GM12874 (cell line): Measurements from ENCODE around the gene TRABD.
A peak's percentile ranks its signal among the peaks of the same experiment; 100 is the strongest.

ENCODE experiments used
- CTCF ChIP-seq: IDR thresholded peaks from 2 replicates; pipeline ENCODE4 v1.5.1; 2011; ENCODE audit warnings: low read depth, mild to moderate bottlenecking, control low read depth, low read length, moderate library complexity; ENCODE audit not compliant: insufficient read depth

The TRABD gene

DNA sequence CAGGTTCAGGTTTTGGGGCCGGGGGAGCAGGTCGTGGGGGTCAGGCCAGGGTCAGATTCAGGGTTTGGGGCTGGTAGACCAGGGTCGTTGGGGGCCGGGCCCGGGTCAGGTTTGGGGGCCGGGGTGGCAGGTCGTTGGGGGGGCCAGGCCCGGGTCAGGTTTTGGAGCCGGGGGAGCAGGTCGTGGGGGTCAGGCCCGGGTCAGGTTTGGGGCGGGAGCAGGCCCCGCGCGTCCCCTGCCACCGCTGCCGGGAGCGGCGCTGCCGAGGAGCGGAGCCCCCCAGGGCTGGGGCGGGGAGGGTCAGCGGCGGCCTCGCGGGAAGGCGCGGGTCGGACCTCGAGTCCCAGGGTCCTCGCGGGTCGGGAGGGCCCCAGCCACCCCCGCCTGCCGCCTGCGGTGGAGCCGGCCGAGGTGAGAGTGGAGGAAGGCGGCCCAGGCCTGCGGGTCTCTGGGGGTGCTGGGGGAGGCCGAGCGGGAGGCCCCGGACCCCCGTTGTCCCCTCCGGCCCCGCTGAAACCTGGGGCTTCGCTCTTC is 535 bp downstream of the TRABD start:
- TF ChIP-seq CTCF, result no peak

DNA sequence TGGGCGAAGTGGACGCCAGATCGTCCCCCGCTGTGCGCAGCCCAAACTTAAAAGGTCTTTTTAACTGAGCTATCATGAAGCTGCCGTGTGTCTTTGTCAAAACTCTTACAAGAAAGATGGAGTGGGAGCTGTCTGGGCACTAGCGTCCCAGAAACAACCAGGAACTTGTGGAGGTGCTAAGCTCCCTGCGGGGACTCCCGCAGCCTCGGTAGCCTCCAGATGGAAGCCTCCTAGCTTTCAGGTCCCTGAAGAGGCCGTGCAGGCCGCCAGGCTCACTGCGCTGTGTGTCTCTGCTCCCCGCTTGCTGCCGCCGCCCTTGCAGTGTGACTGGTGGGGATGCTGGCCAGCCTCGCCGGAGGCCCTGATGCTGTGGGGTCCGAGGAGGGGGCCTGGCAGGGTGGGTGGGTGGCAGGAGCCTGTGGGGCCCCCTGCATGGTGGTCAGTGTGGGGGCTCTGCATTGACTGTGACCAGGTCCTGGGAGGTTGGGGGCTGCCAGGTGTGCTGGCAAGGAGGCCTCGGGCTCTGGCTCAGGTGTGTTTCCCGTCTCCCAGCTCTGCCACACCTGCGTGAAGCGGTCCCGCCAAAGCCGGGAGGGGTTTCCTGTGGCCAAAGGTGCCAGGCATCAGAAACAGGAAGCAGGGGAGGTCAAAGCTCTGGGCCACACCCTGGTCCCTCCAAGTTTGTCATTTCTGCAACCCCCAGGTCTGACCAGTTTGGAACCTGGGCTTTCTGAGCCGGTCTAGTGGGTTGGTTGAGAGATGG is 1.2 kb downstream of the TRABD start:
- TF ChIP-seq CTCF, result no peak

DNA sequence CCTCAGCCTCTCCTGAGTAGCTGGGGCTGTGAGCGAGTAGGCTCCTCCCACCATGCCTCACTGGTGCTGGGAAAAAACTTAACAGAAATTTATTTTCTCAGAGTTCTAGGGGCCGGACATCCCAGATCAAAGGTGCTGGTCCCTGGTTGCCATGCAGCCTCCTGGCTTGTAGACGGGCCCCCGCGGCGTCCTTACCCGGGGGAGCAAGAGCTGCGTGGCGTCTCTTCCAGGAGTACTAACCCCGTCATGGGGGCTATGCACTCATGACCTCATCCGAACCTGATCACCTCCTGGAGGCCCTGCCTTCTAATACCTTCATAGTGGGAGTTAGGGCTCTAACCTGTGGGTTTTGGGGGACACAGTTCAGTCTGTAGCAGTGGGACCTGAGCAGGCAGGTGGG is 2.6 kb downstream of the TRABD start:
- TF ChIP-seq CTCF, result no peak

GRCh38 chr22:50189184-50189848 is 3.6 kb downstream of the TRABD start:
- no peak for TF ChIP-seq CTCF

GRCh38 chr22:50189849-50190181 is 4.1 kb downstream of the TRABD start:
- TF ChIP-seq CTCF, result no peak

- peak; percentile 56 for TF ChIP-seq CTCF
Observed at GRCh38 chr22:50190182-50190940, 4.6 kb downstream of the TRABD start.
